PC-9 (cell line): ENCODE measurements around the gene CNP. TPM values are rescaled to one million over a fixed set of nuclear protein-coding genes. Genes with fewer than 3 reads are reported as not detected.

Experiments
- BruUV-seq: library from RNA; stranded (reverse); fragments of 400-500 nt; replicated peaks from 2 replicates; lab custom pipeline; 2021; lab: Mats Ljungman, UMichigan
- CTCF ChIA-PET: fragments of 300-600 bp; sonication (Branson Sonifier 250); formaldehyde crosslinking; loops from one replicate; lab custom pipeline; 2022; ENCODE audit warnings: antibody characterized with exemption; lab: Charles Lee
- POLR2A ChIA-PET: fragments of 300-600 bp; sonication (Branson Sonifier 250); formaldehyde crosslinking; loops from one replicate; lab custom pipeline; 2022; ENCODE audit warnings: antibody characterized with exemption; ENCODE audit not compliant: unreplicated experiment; lab: Charles Lee
- DNase-seq, 2 experiments: peaks; one replicate each; pipeline versions ENCODE4 v3.0.0 to v3.0.0-alpha.2; 2015 to 2022; ENCODE audit warnings: mixed read lengths in 1 of 2
- H2AFZ ChIP-seq: fragments of 200-600 bp; sonication (generic); 2 replicates; pipeline ENCODE4 v1.8.1; 2017; ENCODE audit warnings: antibody characterized with exemption
- H3F3A ChIP-seq: fragments of 200-600 bp; sonication (generic); 2 replicates; pipeline ENCODE4 v1.8.1; 2017; ENCODE audit warnings: antibody characterized with exemption, mild to moderate bottlenecking, low read depth; ENCODE audit not compliant: insufficient read depth
- H3K27ac ChIP-seq: fragments of 200-600 bp; sonication (generic); 2 replicates; pipeline ENCODE4 v1.6.1; 2016; ENCODE audit warnings: mixed run types
- H3K27me3 ChIP-seq: fragments of 200-600 bp; sonication (generic); 2 replicates; pipeline ENCODE4 v1.6.1; 2016; ENCODE audit warnings: low read depth, mixed run types; ENCODE audit not compliant: insufficient read depth
- H3K36me3 ChIP-seq: fragments of 200-600 bp; sonication (generic); 2 replicates; pipeline ENCODE4 v1.6.1; 2016; ENCODE audit warnings: low read depth, mixed run types
- H3K4me1 ChIP-seq: fragments of 200-600 bp; sonication (generic); replicated peaks from 2 replicates; pipeline ENCODE4 v1.6.1; 2016; ENCODE audit warnings: mixed run types; ENCODE audit not compliant: insufficient read depth
- H3K4me2 ChIP-seq: fragments of 200-600 bp; sonication (generic); 2 replicates; pipeline ENCODE4 v1.6.1; 2017; ENCODE audit warnings: mixed run types
- H3K4me3 ChIP-seq: fragments of 200-600 bp; sonication (generic); 2 replicates; pipeline ENCODE4 v1.6.1; 2016; ENCODE audit warnings: mixed run types
- H3K79me2 ChIP-seq: fragments of 200-600 bp; sonication (generic); 2 replicates; pipeline ENCODE4 v1.6.1; 2017; ENCODE audit warnings: low read depth, mixed run types
- H3K9me2 ChIP-seq: fragments of 200-600 bp; sonication (generic); 2 replicates; pipeline ENCODE4 v1.8.1; 2017; ENCODE audit warnings: mild to moderate bottlenecking; ENCODE audit not compliant: insufficient read depth
- H3K9me3 ChIP-seq: fragments of 200-600 bp; sonication (generic); 2 replicates; pipeline ENCODE4 v1.8.1; 2016; ENCODE audit warnings: low read depth; ENCODE audit not compliant: insufficient read depth
- H4K20me1 ChIP-seq: fragments of 200-600 bp; sonication (generic); 2 replicates; pipeline ENCODE4 v1.8.1; 2017; ENCODE audit not compliant: insufficient read depth
- intact Hi-C: fragments of 100-400 bp; cut with micrococcal nuclease; formaldehyde crosslinking; loops from one replicate; pipeline ENCODE4 v1.10.0; 2022; ENCODE audit not compliant: unreplicated experiment
- total RNA-seq: library from RNA; stranded (reverse); gene quantifications from 2 replicates; pipeline ENCODE4 v1.2.3, GENCODE V29; 2021
- TF ChIP-seq, protein P1 (sequence below): fragments of 200-600 bp; sonication (generic); conservative IDR thresholded peaks from 2 replicates; pipeline ENCODE4 v1.6.1; 2017; ENCODE audit warnings: mixed run types, antibody characterized with exemption, mild to moderate bottlenecking, moderate library complexity

The CNP gene
- total RNA-seq, 1 experiment from 2014 or later, result 64.7 TPM

DNA sequence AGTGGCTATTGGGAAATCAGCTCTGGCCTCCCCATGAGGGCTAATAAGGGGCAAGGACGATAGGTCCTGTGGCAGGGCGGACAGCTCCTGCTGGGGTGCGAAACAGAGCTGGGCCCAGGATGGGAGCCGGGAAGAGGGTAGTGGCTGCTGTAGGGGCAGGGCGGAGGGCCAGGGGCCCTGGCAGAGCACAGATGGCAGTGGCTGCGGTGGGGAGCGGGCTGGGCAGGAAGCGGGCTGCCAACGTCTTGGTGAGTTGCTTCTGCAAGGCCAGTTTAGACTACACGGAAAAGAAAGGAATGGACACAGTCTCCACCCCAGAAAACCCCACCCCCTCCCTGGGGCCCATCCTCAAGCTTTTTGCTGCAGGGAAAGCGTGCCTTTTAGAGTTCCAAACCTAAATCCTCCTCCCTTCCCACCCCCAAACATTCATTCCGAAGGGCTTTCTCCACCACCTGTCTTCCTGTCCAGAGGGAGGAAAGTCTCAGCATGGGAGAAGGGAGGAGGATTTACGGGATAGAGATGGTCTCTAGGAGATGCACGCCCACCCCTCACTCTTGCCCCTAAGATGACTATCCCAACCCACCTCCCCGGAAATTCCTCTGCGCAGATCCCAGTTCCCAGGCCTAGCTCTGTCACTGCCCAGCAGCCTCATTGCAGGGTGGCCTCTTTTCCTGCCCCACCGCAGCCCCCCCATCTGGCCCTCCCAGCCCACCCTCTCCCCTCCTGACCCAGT is 60.4 kb downstream of the CNP start:
- POLR2A ChIA-PET, result no interaction called here
- Histone ChIP-seq H3K4me1 (peaks cover 27% of the 10 kb centered on the region), H3K79me2 (no peaks in the 10 kb centered on the region), H3K36me3 (no peaks in the 10 kb centered on the region), H3F3A (peaks cover 42% of the 10 kb centered on the region), H3K9me2 (no peaks in the 10 kb centered on the region), H4K20me1 (no peaks in the 10 kb centered on the region; the same call in 1 of the 2 replicates), H3K27me3 (no peaks in the 10 kb centered on the region), H3K27ac (no peak overlapping the region), H3K9me3 (no peaks in the 10 kb centered on the region), H2AFZ (no peak overlapping the region), H3K4me2 (no peak overlapping the region), H3K4me3 (no peak overlapping the region)
- no peak for DNase-seq
- CTCF ChIA-PET, result interaction anchor here (0.5 kb wide), 1 partner anchor 637 kb away, joined by 3 read pairs; no protein-coding TSS in a partner anchor
- TF ChIP-seq, protein P1, sequence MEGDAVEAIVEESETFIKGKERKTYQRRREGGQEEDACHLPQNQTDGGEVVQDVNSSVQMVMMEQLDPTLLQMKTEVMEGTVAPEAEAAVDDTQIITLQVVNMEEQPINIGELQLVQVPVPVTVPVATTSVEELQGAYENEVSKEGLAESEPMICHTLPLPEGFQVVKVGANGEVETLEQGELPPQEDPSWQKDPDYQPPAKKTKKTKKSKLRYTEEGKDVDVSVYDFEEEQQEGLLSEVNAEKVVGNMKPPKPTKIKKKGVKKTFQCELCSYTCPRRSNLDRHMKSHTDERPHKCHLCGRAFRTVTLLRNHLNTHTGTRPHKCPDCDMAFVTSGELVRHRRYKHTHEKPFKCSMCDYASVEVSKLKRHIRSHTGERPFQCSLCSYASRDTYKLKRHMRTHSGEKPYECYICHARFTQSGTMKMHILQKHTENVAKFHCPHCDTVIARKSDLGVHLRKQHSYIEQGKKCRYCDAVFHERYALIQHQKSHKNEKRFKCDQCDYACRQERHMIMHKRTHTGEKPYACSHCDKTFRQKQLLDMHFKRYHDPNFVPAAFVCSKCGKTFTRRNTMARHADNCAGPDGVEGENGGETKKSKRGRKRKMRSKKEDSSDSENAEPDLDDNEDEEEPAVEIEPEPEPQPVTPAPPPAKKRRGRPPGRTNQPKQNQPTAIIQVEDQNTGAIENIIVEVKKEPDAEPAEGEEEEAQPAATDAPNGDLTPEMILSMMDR, result no peak
- intact Hi-C loops, result loop anchor here (10.0 kb wide), 1 partner anchor 298 kb away; no protein-coding TSS in a partner anchor
- no TSS peak for BruUV-seq

Other genes starting within 250 kb of the CNP start
- gene HAP1, start 232.2 kb upstream of the CNP start, total RNA-seq, result 1.1 and 2.2 TPM in 2 replicates
- 259 TPM in 2 replicates for gene JUP, start 180.1 kb upstream of the CNP start, total RNA-seq
- 26.8 and 34.0 TPM in 2 replicates for gene P3H4, start 154.8 kb upstream of the CNP start, total RNA-seq
- 143 and 164 TPM in 2 replicates for gene FKBP10, start 153.8 kb upstream of the CNP start, total RNA-seq
- gene NT5C3B, start 130.6 kb upstream of the CNP start, total RNA-seq, result 48.8 and 51.1 TPM in 2 replicates
- not detected in 2 replicates for gene KLHL10, start 129.0 kb upstream of the CNP start, total RNA-seq
- gene KLHL11, start 101.4 kb upstream of the CNP start, total RNA-seq, result 13.3 and 14.5 TPM in 2 replicates
- gene ACLY, start 47.8 kb upstream of the CNP start, total RNA-seq, result 106 and 184 TPM in 2 replicates
- gene ODAD4, start 36.2 kb upstream of the CNP start, total RNA-seq, result 3.0 and 4.0 TPM in 2 replicates
- 75.5 and 96.1 TPM in 2 replicates for gene DNAJC7, start 50.6 kb downstream of the CNP start, total RNA-seq
- gene NKIRAS2, start 53.3 kb downstream of the CNP start, total RNA-seq, result 38.3 and 39.7 TPM in 2 replicates
- 3.4 and 3.7 TPM in 2 replicates for gene C17orf113, start 83.8 kb downstream of the CNP start, total RNA-seq
- 1.7 and 2.1 TPM in 2 replicates for gene ZNF385C, start 131.7 kb downstream of the CNP start, total RNA-seq
- gene DHX58, start 145.9 kb downstream of the CNP start, total RNA-seq, result 17.9 and 26.0 TPM in 2 replicates
- gene KAT2A, start 154.6 kb downstream of the CNP start, total RNA-seq, result 42.1 and 47.6 TPM in 2 replicates
- gene HSPB9, start 156.0 kb downstream of the CNP start, total RNA-seq, result 0.33 TPM in 1 of 2 replicates, not detected in the other
- gene RAB5C, start 188.2 kb downstream of the CNP start, total RNA-seq, result 97.0 and 120 TPM in 2 replicates
- gene KCNH4, start 214.3 kb downstream of the CNP start, total RNA-seq, result not detected in 2 replicates
- not detected in 2 replicates for gene HCRT, start 218.7 kb downstream of the CNP start, total RNA-seq
- 21.5 and 28.6 TPM in 2 replicates for gene GHDC, start 227.7 kb downstream of the CNP start, total RNA-seq